AG10803 (cell line): ENCODE results near the gene FOXB2.

ENCODE experiments used
- DNase-seq: peaks from one replicate; pipeline ENCODE4 v3.0.0; 2010; ENCODE audit warnings: low read depth
- H3K4me3 ChIP-seq: 2 replicates; pipeline ENCODE4 v1.5.1; 2011; ENCODE audit warnings: mild to moderate bottlenecking, low read length, control low read depth
- CTCF ChIP-seq: conservative IDR thresholded peaks from 2 replicates; pipeline ENCODE4 v1.5.1; 2011; ENCODE audit warnings: mild to moderate bottlenecking, low read length, control low read depth, inconsistent platforms

Gene FOXB2

DNA sequence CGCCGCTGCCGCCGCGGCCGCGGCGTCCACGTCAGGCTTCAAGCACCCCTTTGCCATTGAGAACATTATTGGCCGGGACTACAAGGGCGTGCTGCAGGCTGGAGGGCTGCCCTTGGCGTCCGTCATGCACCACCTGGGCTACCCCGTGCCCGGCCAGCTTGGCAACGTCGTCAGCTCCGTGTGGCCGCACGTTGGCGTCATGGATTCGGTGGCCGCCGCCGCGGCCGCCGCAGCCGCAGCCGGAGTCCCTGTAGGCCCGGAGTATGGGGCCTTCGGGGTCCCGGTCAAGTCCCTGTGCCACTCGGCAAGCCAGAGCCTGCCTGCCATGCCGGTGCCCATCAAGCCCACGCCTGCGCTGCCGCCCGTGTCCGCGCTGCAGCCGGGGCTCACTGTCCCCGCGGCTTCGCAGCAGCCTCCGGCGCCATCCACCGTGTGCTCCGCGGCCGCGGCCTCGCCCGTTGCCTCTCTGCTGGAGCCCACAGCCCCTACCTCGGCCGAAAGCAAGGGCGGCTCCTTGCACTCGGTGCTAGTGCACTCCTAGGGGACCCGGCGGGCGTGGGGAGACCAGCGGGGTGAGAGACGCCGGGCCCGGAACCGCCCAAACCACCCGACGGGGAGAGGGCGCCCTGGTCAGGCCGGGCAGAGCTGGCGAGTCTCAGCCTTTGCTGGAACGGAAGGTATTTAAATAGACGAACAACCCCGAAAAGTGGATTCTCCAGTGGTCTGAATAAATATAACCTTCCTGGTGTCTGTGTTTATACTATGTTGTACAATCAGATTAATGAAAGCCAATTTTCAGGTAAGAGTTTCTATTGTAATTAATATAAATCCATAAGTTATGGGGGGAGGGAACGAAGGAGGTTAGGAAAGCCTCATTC, 1.2 kb downstream of the FOXB2 start:
- TF ChIP-seq CTCF, result no peak
- DNase-seq, result no peak
- H3K4me3 ChIP-seq, result no peak overlapping the region

GRCh38 chr9:77021291-77021894, 1.9 kb downstream of the FOXB2 start:
- H3K4me3 ChIP-seq, result no peak overlapping the region
- DNase-seq, result no peak
- no peak for TF ChIP-seq CTCF

DNA sequence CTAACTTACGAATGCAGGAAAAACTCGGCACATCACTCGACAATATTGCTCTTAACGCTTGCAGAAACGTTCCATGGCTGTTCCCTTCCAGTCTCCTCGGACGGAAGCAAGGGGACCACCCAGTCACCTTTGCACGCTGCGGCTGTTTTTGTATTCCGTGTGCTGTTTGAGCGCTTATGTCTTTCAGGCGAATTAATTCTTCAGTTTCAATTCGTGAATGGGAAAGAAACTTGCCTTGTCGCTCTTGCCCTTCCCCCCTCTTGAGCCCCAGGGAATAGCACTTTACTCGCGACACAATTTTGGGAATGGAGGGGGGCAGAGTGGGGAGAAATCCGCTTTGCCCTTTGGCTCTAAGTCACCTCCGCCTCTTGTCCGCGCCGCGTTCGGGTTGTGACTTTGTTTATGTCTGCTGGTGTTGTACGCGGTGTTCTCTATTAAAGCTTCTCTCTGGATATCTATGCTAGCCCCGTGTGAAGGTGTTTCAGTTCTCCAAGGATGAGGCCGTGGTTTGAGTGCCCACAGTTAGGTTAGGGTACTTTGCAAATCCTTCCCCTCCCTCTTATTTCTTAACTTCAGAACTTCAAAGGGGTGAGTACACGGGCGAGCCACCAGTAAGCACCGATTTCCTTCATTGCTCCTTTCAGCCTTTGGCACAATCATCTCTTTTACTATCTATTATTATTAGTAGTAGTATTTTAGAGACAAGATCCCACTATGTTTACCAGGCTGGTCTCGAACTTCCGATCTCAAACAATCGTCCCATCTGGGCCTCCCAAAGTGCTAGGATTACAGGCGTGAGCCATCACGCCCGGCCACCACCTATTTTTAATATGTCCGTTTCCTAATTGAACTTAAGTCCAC, 2.7 kb downstream of the FOXB2 start:
- H3K4me3 ChIP-seq, result no peak overlapping the region
- no peak for TF ChIP-seq CTCF
- DNase-seq, result no peak

- no peak for DNase-seq
- no peak overlapping the region for H3K4me3 ChIP-seq
- no peak for TF ChIP-seq CTCF
Measured at GRCh38 chr9:77022783-77023440, 3.5 kb downstream of the FOXB2 start.

- no peak overlapping the region for H3K4me3 ChIP-seq
- DNase-seq, result no peak
- TF ChIP-seq CTCF, result no peak
Measured at GRCh38 chr9:77023726-77024125, 4.3 kb downstream of the FOXB2 start.

DNA sequence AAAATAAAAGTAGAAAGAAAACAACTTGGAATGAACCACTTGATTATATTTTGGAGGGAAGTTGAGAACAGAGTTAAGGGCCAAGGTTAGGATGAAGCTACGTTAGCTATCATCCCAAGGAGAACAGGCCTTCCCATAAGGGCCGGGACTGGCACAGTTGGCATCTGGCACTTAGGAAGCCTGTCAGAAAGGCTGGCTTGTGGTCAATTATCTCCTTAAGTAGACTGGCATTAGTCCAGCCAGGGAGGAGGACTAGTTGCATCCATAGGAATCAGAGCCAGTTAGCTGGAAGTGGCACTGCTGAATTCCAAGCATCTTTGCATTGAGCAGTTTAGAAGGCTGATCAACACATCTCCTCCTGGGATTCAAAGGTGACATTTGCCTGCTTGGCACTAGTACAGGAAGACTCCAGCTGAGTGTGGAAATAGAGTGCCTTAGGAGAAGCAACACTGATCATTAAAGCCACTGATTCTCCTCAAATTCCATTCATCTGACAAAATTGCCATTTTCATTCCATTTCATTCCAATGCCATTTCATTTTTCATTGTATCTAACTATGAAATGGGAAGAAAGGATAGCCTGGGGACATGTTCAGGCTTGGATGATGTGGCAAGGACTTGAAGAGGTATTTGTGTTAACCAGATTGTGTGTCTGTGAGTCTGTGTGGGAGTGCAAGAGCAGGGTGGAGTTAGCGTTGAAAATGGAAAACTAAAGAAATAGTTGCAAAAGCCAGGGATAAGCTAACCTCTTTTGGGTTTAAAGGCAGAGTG, 5.5 kb downstream of the FOXB2 start:
- TF ChIP-seq CTCF, result no peak
- H3K4me3 ChIP-seq, result no peak overlapping the region
- no peak for DNase-seq
